Uterus (tissue), 4 donors: ENCODE data around the gene SORBS1. TPM values are rescaled to one million over a fixed set of nuclear protein-coding genes. Genes with fewer than 3 reads are reported as not detected.

Experiments
- DNase-seq, 2 donors: peaks; one replicate each; pipeline ENCODE4 v3.0.0-alpha.2; 2019 to 2020
- H3K27ac ChIP-seq, 2 donors: fragments of 200-600 bp; sonication (generic); 1 replicate in 1 of 2; 2 replicates in 1 of 2; pipeline ENCODE4 v1.5.1; 2016 to 2018
- H3K27me3 ChIP-seq, 2 donors: fragments of 200-600 bp; sonication (generic); one replicate each; pipeline ENCODE4 v1.5.1; 2018 to 2019; ENCODE audit warnings: control low read depth in 1 of 2
- H3K36me3 ChIP-seq, 2 donors: fragments of 200-600 bp; sonication (generic); one replicate each; pipeline ENCODE4 v1.5.1; 2019; ENCODE audit warnings: control low read depth in 1 of 2
- H3K4me1 ChIP-seq, 2 donors: fragments of 200-600 bp; sonication (generic); one replicate each; pipeline ENCODE4 v1.5.1; 2018 to 2019; ENCODE audit warnings: control low read depth in 1 of 2
- H3K4me3 ChIP-seq, 2 donors: fragments of 200-600 bp; sonication (generic); 1 replicate in 1 of 2; 2 replicates in 1 of 2; pipeline ENCODE4 v1.5.1; 2018 to 2019; ENCODE audit warnings: mild to moderate bottlenecking in 1 of 2
- H3K9me3 ChIP-seq, 2 donors: fragments of 200-600 bp; sonication (generic); one replicate each; pipeline ENCODE4 v1.5.1; 2019; ENCODE audit warnings: control low read depth in 1 of 2
- CTCF ChIP-seq, 4 experiments: fragments of 200-600 bp in 2 of 4; fragments of 450-650 bp in 2 of 4; sonication (generic) in 2 of 4; IDR thresholded peaks; one replicate each; pipeline ENCODE4 v1.5.1; 2016 to 2019; ENCODE audit warnings: antibody characterized with exemption in 4 of 4, mild to moderate bottlenecking in 2 of 4, moderate library complexity in 1 of 4
- POLR2A ChIP-seq, 2 donors: fragments of 450-650 bp; IDR thresholded peaks; one replicate each; pipeline ENCODE4 v1.6.1; 2016; ENCODE audit warnings: antibody characterized with exemption in 2 of 2, mild to moderate bottlenecking in 1 of 2, moderate library complexity in 1 of 2
- intact Hi-C: fragments of 100-400 bp; cut with DNase I; formaldehyde crosslinking; loops from one replicate; pipeline ENCODE4 v1.15.1; 2023; ENCODE audit warnings: low total_unique reads
- total RNA-seq, 4 donors: library from RNA; depleted of rRNA in 3 of 4; stranded (reverse); fragments of >200 nt in 3 of 4; gene quantifications; one replicate each; pipeline versions ENCODE4 v1.1.0 to v1.2.4, GENCODE V29; 2014 to 2023
- donor health status: DM: yes; HTN: yes; CAD: no.

Gene SORBS1
- total RNA-seq, 4 donors from 2014 or later: 89.9 to 422 (median 271) TPM

- H3K27me3 ChIP-seq: no peaks in the 10 kb centered on the region
- DNase-seq: no peak
- intact Hi-C loops: no loop called here
- no peak for TF ChIP-seq CTCF (IDR thresholded peaks at IDR 0.05)
- no peak for TF ChIP-seq POLR2A (IDR thresholded peaks at IDR 0.05)
- H3K4me3 ChIP-seq: no peak overlapping the region
- no peaks in the 10 kb centered on the region for H3K9me3 ChIP-seq
- no peaks in the 10 kb centered on the region for H3K4me1 ChIP-seq
- no peaks in the 10 kb centered on the region for H3K36me3 ChIP-seq
- H3K27ac ChIP-seq: peak overlapping the region; percentile 23 to 55
Measured at GRCh38 chr10:95400787-95401186, 160.4 kb downstream of the SORBS1 start.

GRCh38 chr10:95399183-95399582 lies 162.0 kb downstream of the SORBS1 start:
- peak overlapping the region; percentile 22 to 55 for H3K27ac ChIP-seq
- H3K4me3 ChIP-seq: no peak overlapping the region
- H3K36me3 ChIP-seq: no peaks in the 10 kb centered on the region
- no peaks in the 10 kb centered on the region for H3K4me1 ChIP-seq
- intact Hi-C loops: no loop called here
- H3K27me3 ChIP-seq: no peaks in the 10 kb centered on the region
- H3K9me3 ChIP-seq: no peaks in the 10 kb centered on the region
- no peak for DNase-seq
- TF ChIP-seq POLR2A (IDR thresholded peaks at IDR 0.05) (no peak), CTCF (IDR thresholded peaks at IDR 0.05) (no peak)

GRCh38 chr10:95397747-95398146 lies 163.4 kb downstream of the SORBS1 start:
- no peaks in the 10 kb centered on the region for H3K9me3 ChIP-seq
- no peak overlapping the region for H3K4me3 ChIP-seq
- H3K27me3 ChIP-seq: no peaks in the 10 kb centered on the region
- H3K4me1 ChIP-seq: no peaks in the 10 kb centered on the region
- peak overlapping the region in 1 of 2 donors; percentile 8 for H3K27ac ChIP-seq
- no peak for DNase-seq
- H3K36me3 ChIP-seq: no peaks in the 10 kb centered on the region
- intact Hi-C loops: no loop called here
- no peak for TF ChIP-seq POLR2A (IDR thresholded peaks at IDR 0.05)
- TF ChIP-seq CTCF (IDR thresholded peaks at IDR 0.05): no peak

GRCh38 chr10:95395947-95396449 lies 165.2 kb downstream of the SORBS1 start:
- Histone ChIP-seq H3K36me3 (no peaks in the 10 kb centered on the region), H3K27me3 (no peaks in the 10 kb centered on the region), H3K4me3 (no peak overlapping the region), H3K9me3 (no peaks in the 10 kb centered on the region), H3K27ac (peak overlapping the region in 1 of 2 donors; percentile 10), H3K4me1 (no peaks in the 10 kb centered on the region)
- TF ChIP-seq CTCF (IDR thresholded peaks at IDR 0.05) (no peak), POLR2A (IDR thresholded peaks at IDR 0.05) (no peak)
- DNase-seq: no peak
- intact Hi-C loops: no loop called here

- TF ChIP-seq POLR2A (IDR thresholded peaks at IDR 0.05): no peak
- TF ChIP-seq CTCF (IDR thresholded peaks at IDR 0.05): no peak
- intact Hi-C loops: no loop called here
- H3K27ac ChIP-seq: peak overlapping the region; percentile 27 to 65
- no peaks in the 10 kb centered on the region for H3K27me3 ChIP-seq
- peaks cover 0 to 3% of the 10 kb centered on the region in 2 donors for H3K4me1 ChIP-seq
- H3K9me3 ChIP-seq: no peaks in the 10 kb centered on the region
- no peaks in the 10 kb centered on the region for H3K36me3 ChIP-seq
- H3K4me3 ChIP-seq: no peak overlapping the region
- DNase-seq: no peak
Measured at GRCh38 chr10:95394161-95394880, 166.8 kb downstream of the SORBS1 start.
